HepG2 (cell line): ENCODE data around the gene TEKT5. TPM values are rescaled to one million over a fixed set of nuclear protein-coding genes. Genes with fewer than 3 reads are reported as not detected.

Experiments
- ARHGAP35 ChIP-seq: sonication (generic); formaldehyde crosslinking; IDR thresholded peaks from 2 replicates; pipeline ENCODE4 v1.9.0; 2022; ENCODE audit warnings: mild to moderate bottlenecking, inconsistent platforms, moderate library complexity, missing genetic modification reagents, borderline replicate concordance
- CENPT ChIP-seq: sonication (generic); formaldehyde crosslinking; IDR thresholded peaks from 2 replicates; pipeline ENCODE4 v1.8.0; 2022; ENCODE audit warnings: low read depth, mild to moderate bottlenecking, moderate library complexity, missing genetic modification reagents
- DMAP1 ChIP-seq: IDR thresholded peaks from 2 replicates; pipeline ENCODE4 v1.6.1; 2016
- GFI1 ChIP-seq: sonication (generic); formaldehyde crosslinking; IDR thresholded peaks from 2 replicates; pipeline ENCODE4 v1.5.0; 2020; ENCODE audit warnings: missing genetic modification reagents, mild to moderate bottlenecking, borderline replicate concordance
- HNRNPLL ChIP-seq: fragments of 200-400 bp; formaldehyde crosslinking; IDR thresholded peaks from 2 replicates; pipeline ENCODE4 v1.6.1; 2017; ENCODE audit warnings: mild to moderate bottlenecking, low read depth, low read length; ENCODE audit not compliant: poor library complexity, severe bottlenecking
- IRX3 ChIP-seq: sonication (generic); formaldehyde crosslinking; IDR thresholded peaks from 2 replicates; pipeline ENCODE4 v1.8.1; 2023; ENCODE audit warnings: mild to moderate bottlenecking, low read depth, missing genetic modification reagents, borderline replicate concordance
- ISL2 ChIP-seq: sonication (generic); formaldehyde crosslinking; IDR thresholded peaks from 2 replicates; pipeline ENCODE4 v1.5.0; 2020; ENCODE audit warnings: missing genetic modification reagents
- KAT8 ChIP-seq: IDR thresholded peaks from 2 replicates; pipeline ENCODE4 v1.6.1; 2016; ENCODE audit warnings: missing genetic modification reagents, missing compliant biosample characterization
- MAFF ChIP-seq: IDR thresholded peaks from 2 replicates; pipeline ENCODE4 v1.6.1; 2011; ENCODE audit warnings: low read depth, low read length, improper control_type of control experiment
- RELA ChIP-seq: sonication (generic); formaldehyde crosslinking; IDR thresholded peaks from 2 replicates; pipeline ENCODE4 v1.4.0; 2020; ENCODE audit warnings: missing genetic modification reagents
- REPIN1 ChIP-seq: sonication (generic); formaldehyde crosslinking; IDR thresholded peaks from 2 replicates; pipeline ENCODE4 v1.8.0; 2022; ENCODE audit warnings: missing genetic modification reagents, low read depth, mild to moderate bottlenecking, borderline replicate concordance
- SOX5 ChIP-seq: IDR thresholded peaks from 2 replicates; pipeline ENCODE4 v1.6.1; 2016; ENCODE audit warnings: borderline replicate concordance
- TIGD3 ChIP-seq: sonication (generic); formaldehyde crosslinking; IDR thresholded peaks from 2 replicates; pipeline ENCODE4 v1.5.1; 2020; ENCODE audit warnings: mild to moderate bottlenecking, missing genetic modification reagents, borderline replicate concordance
- ZBTB8A ChIP-seq: sonication (generic); formaldehyde crosslinking; IDR thresholded peaks from 2 replicates; pipeline ENCODE4 v1.4.0; 2020; ENCODE audit warnings: mild to moderate bottlenecking, low read depth, missing genetic modification reagents, borderline replicate concordance
- ZEB1 ChIP-seq: IDR thresholded peaks from 2 replicates; pipeline ENCODE4 v1.6.1; 2012; ENCODE audit warnings: mild to moderate bottlenecking, low read depth, inconsistent platforms; ENCODE audit not compliant: insufficient replicate concordance
- ZNF264 ChIP-seq: sonication (generic); formaldehyde crosslinking; IDR thresholded peaks from 2 replicates; pipeline ENCODE4 v1.4.0; 2020; ENCODE audit warnings: missing genetic modification reagents
- ZNF30 ChIP-seq: sonication (generic); formaldehyde crosslinking; IDR thresholded peaks from 2 replicates; pipeline ENCODE4 v1.5.0; 2020; ENCODE audit warnings: mild to moderate bottlenecking, missing genetic modification reagents
- ZNF362 ChIP-seq: sonication (generic); formaldehyde crosslinking; IDR thresholded peaks from 2 replicates; pipeline ENCODE4 v1.4.0; 2020; ENCODE audit warnings: missing genetic modification reagents, mild to moderate bottlenecking, borderline replicate concordance
- ZNF615 ChIP-seq: sonication (generic); formaldehyde crosslinking; IDR thresholded peaks from 2 replicates; pipeline ENCODE4 v1.5.0; 2020; ENCODE audit warnings: mild to moderate bottlenecking, missing genetic modification reagents, borderline replicate concordance
- ZNF773 ChIP-seq: sonication (generic); formaldehyde crosslinking; IDR thresholded peaks from 2 replicates; pipeline ENCODE4 v1.4.0; 2020; ENCODE audit warnings: missing genetic modification reagents, borderline replicate concordance
- ZNF891 ChIP-seq: sonication (generic); formaldehyde crosslinking; IDR thresholded peaks from 2 replicates; pipeline ENCODE4 v1.5.0; 2020; ENCODE audit warnings: mild to moderate bottlenecking, missing genetic modification reagents
- ZSCAN20 ChIP-seq: sonication (generic); formaldehyde crosslinking; IDR thresholded peaks from 2 replicates; pipeline ENCODE4 v1.4.0; 2020; ENCODE audit warnings: missing genetic modification reagents, mild to moderate bottlenecking, borderline replicate concordance
- ZSCAN25 ChIP-seq: sonication (generic); formaldehyde crosslinking; IDR thresholded peaks from 2 replicates; pipeline ENCODE4 v1.8.0; 2022; ENCODE audit warnings: mild to moderate bottlenecking, missing genetic modification reagents
- ZZZ3 ChIP-seq: sonication (generic); formaldehyde crosslinking; IDR thresholded peaks from 2 replicates; pipeline ENCODE4 v1.4.0; 2020; ENCODE audit warnings: missing genetic modification reagents, mild to moderate bottlenecking, borderline replicate concordance
- polyA plus RNA-seq, 8 experiments: library from polyadenylated mRNA; depleted of rRNA in 3 of 8; stranded (reverse) in 7 of 8; unstranded in 1 of 8; fragments of >200 nt; fragmentation: Illumina TruSeq in 4 of 8; extraction: Trizol in 4 of 8; gene quantifications; 2 replicates each; pipeline versions ENCODE4 v1.2.1 to v1.2.3, GENCODE V29; 2011 to 2016; ENCODE audit warnings: low read depth in 4 of 8, missing spikeins in 1 of 8, mixed read lengths in 1 of 8; ENCODE audit not compliant: insufficient read depth in 1 of 8
- total RNA-seq, 5 experiments: library from RNA; depleted of rRNA; stranded (reverse); fragments of >200 nt; fragmentation: Illumina TruSeq; extraction: Trizol; gene quantifications; 2 replicates each; pipeline ENCODE4 v1.2.3, GENCODE V29; 2016; ENCODE audit warnings: low read depth in 1 of 5
- TF ChIP-seq, protein P1 (sequence below): sonication (generic); formaldehyde crosslinking; IDR thresholded peaks from 2 replicates; pipeline ENCODE4 v1.4.0; 2020; ENCODE audit warnings: missing genetic modification reagents, borderline replicate concordance

The TEKT5 gene
- total and polyA plus RNA-seq, 2 of the 13 experiments (the other 11 are each of a cell fraction or from before 2014, with no cell fraction given): 0.16 TPM; not detected in 1

GRCh38 chr16:10646581-10647263 is 48.0 kb downstream of the TEKT5 start (continued):
- TF ChIP-seq ZNF773 (no peak), ZNF30 (no peak), DMAP1 (CRISPR knock-in tag) (no peak), GFI1 (no peak), KAT8 (CRISPR knock-in tag) (no peak), RELA (CRISPR knock-in tag) (no peak), ZBTB8A (CRISPR knock-in tag) (no peak), ZZZ3 (CRISPR knock-in tag) (no peak), ISL2 (CRISPR knock-in tag) (no peak), TIGD3 (no peak), CENPT (CRISPR knock-in tag) (no peak), MAFF (no peak), ZSCAN25 (CRISPR knock-in tag) (no peak), SOX5 (CRISPR knock-in tag) (peak; percentile 19; the same call in 1 of the 2 replicates), IRX3 (CRISPR knock-in tag) (no peak), ZNF891 (CRISPR knock-in tag) (peak; percentile 56; the same call in 1 of the 2 replicates), ZNF264 (CRISPR knock-in tag) (no peak), ZNF615 (CRISPR knock-in tag) (no peak), HNRNPLL (no peak), ARHGAP35 (CRISPR knock-in tag) (no peak), ZSCAN20 (CRISPR knock-in tag) (no peak), ZEB1 (no peak), ZNF362 (CRISPR knock-in tag) (peak; percentile 79; the same call in 1 of the 2 replicates), REPIN1 (no peak)
- TF ChIP-seq, protein P1, sequence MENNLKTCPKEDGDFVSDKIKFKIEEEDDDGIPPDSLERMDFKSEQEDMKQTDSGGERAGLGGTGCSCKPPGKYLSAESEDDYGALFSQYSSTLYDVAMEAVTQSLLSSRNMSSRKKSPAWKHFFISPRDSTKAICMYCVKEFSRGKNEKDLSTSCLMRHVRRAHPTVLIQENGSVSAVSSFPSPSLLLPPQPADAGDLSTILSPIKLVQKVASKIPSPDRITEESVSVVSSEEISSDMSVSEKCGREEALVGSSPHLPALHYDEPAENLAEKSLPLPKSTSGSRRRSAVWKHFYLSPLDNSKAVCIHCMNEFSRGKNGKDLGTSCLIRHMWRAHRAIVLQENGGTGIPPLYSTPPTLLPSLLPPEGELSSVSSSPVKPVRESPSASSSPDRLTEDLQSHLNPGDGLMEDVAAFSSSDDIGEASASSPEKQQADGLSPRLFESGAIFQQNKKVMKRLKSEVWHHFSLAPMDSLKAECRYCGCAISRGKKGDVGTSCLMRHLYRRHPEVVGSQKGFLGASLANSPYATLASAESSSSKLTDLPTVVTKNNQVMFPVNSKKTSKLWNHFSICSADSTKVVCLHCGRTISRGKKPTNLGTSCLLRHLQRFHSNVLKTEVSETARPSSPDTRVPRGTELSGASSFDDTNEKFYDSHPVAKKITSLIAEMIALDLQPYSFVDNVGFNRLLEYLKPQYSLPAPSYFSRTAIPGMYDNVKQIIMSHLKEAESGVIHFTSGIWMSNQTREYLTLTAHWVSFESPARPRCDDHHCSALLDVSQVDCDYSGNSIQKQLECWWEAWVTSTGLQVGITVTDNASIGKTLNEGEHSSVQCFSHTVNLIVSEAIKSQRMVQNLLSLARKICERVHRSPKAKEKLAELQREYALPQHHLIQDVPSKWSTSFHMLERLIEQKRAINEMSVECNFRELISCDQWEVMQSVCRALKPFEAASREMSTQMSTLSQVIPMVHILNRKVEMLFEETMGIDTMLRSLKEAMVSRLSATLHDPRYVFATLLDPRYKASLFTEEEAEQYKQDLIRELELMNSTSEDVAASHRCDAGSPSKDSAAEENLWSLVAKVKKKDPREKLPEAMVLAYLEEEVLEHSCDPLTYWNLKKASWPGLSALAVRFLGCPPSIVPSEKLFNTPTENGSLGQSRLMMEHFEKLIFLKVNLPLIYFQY (CRISPR knock-in tag): no peak
